HFFc6 (cell line): ENCODE data around the gene TAAR5. TPM values are rescaled to one million over a fixed set of nuclear protein-coding genes. Genes with fewer than 3 reads are reported as not detected.

Source experiments
- DNase-seq: peaks from one replicate; pipeline ENCODE4 v3.0.0-alpha.2; 2018
- H3K27ac Mint-ChIP-seq: 2 replicates; pipeline ENCODE4 v1.8.0; 2020; ENCODE audit warnings: mild to moderate bottlenecking, mixed read lengths
- H3K27me3 Mint-ChIP-seq: 2 replicates; pipeline ENCODE4 v1.8.0; 2021; ENCODE audit warnings: mild to moderate bottlenecking, moderate library complexity, mixed read lengths; ENCODE audit not compliant: insufficient read depth
- H3K36me3 Mint-ChIP-seq: 2 replicates; pipeline ENCODE4 v1.8.0; 2021; ENCODE audit warnings: low read depth, mixed read lengths
- H3K4me1 Mint-ChIP-seq: 2 replicates; pipeline ENCODE4 v1.8.0; 2020; ENCODE audit warnings: low read depth, mixed read lengths
- H3K4me3 Mint-ChIP-seq: 2 replicates; pipeline ENCODE4 v1.8.0; 2020; ENCODE audit warnings: mild to moderate bottlenecking, moderate library complexity, mixed read lengths
- H3K9me3 Mint-ChIP-seq: 2 replicates; pipeline ENCODE4 v1.8.0; 2020; ENCODE audit warnings: mild to moderate bottlenecking, mixed read lengths
- CTCF ChIP-seq: fragments of 200-600 bp; sonication (generic); IDR thresholded peaks from 2 replicates; pipeline ENCODE4 v1.5.0; 2021; ENCODE audit warnings: antibody characterized with exemption, mild to moderate bottlenecking
- total RNA-seq, 6 experiments: library from RNA; stranded (reverse); fragmentation: NEBNext Ultra II Directional; extraction: Animal tissue kit (Norgen Biotek cat#: 25700); gene quantifications; 2 replicates in 1 of 6; 3 replicates in 5 of 6; pipeline ENCODE4 v1.2.3, GENCODE V29; 2021

TAAR5 gene
- total RNA-seq, 6 experiments from 2014 or later: not detected

GRCh38 chr6:132623106-132623845, 33.7 kb upstream of the TAAR5 start:
- H3K4me3 Mint-ChIP-seq: no peak overlapping the region
- H3K27ac Mint-ChIP-seq: no peak overlapping the region
- DNase-seq: no peak
- peaks cover 6% of the 10 kb centered on the region for H3K27me3 Mint-ChIP-seq
- TF ChIP-seq CTCF: no peak
- no peaks in the 10 kb centered on the region for H3K4me1 Mint-ChIP-seq
- no peaks in the 10 kb centered on the region; the same call in 1 of the 2 replicates for H3K9me3 Mint-ChIP-seq
- no peaks in the 10 kb centered on the region for H3K36me3 Mint-ChIP-seq

GRCh38 chr6:132616677-132617076, 27.1 kb upstream of the TAAR5 start:
- H3K9me3 Mint-ChIP-seq: no peaks in the 10 kb centered on the region

GRCh38 chr6:132614554-132614953, 25.0 kb upstream of the TAAR5 start:
- peaks cover 14% of the 10 kb centered on the region; the same call in 1 of the 2 replicates for H3K27me3 Mint-ChIP-seq
- no peak for DNase-seq
- no peak overlapping the region for H3K4me3 Mint-ChIP-seq
- H3K27ac Mint-ChIP-seq: no peak overlapping the region
- H3K4me1 Mint-ChIP-seq: no peaks in the 10 kb centered on the region
- TF ChIP-seq CTCF: no peak
- H3K36me3 Mint-ChIP-seq: no peaks in the 10 kb centered on the region
- no peaks in the 10 kb centered on the region for H3K9me3 Mint-ChIP-seq

More at GRCh38 chr6:132616677-132617076, 27.1 kb upstream of the TAAR5 start:
- no peak overlapping the region for H3K4me3 Mint-ChIP-seq
- H3K27me3 Mint-ChIP-seq: peaks cover 20% of the 10 kb centered on the region
- no peak for DNase-seq
- H3K4me1 Mint-ChIP-seq: no peaks in the 10 kb centered on the region
- H3K36me3 Mint-ChIP-seq: no peaks in the 10 kb centered on the region
- no peak for TF ChIP-seq CTCF
- H3K27ac Mint-ChIP-seq: no peak overlapping the region

- no peak overlapping the region for H3K27ac Mint-ChIP-seq
- no peaks in the 10 kb centered on the region for H3K4me1 Mint-ChIP-seq
Measured at GRCh38 chr6:132612449-132613108, 23.0 kb upstream of the TAAR5 start.

GRCh38 chr6:132611616-132612015, 22.1 kb upstream of the TAAR5 start:
- no peaks in the 10 kb centered on the region for H3K9me3 Mint-ChIP-seq
- H3K4me1 Mint-ChIP-seq: no peaks in the 10 kb centered on the region
- H3K4me3 Mint-ChIP-seq: no peak overlapping the region
- no peak overlapping the region for H3K27ac Mint-ChIP-seq
- no peak for TF ChIP-seq CTCF
- H3K27me3 Mint-ChIP-seq: peaks cover 16% of the 10 kb centered on the region; the same call in 1 of the 2 replicates
- no peaks in the 10 kb centered on the region for H3K36me3 Mint-ChIP-seq
- no peak for DNase-seq

More at GRCh38 chr6:132612449-132613108, 23.0 kb upstream of the TAAR5 start:
- peaks cover 19% of the 10 kb centered on the region; the same call in 1 of the 2 replicates for H3K27me3 Mint-ChIP-seq
- H3K4me3 Mint-ChIP-seq: no peak overlapping the region
- no peaks in the 10 kb centered on the region for H3K9me3 Mint-ChIP-seq
- no peaks in the 10 kb centered on the region for H3K36me3 Mint-ChIP-seq
- TF ChIP-seq CTCF: no peak
- DNase-seq: no peak
